Cardiac septum (tissue), 1 donor: ENCODE data around the gene LIPJ. TPM values are rescaled to one million over a fixed set of nuclear protein-coding genes. Genes with fewer than 3 reads are reported as not detected.

Source experiments
- DNase-seq: peaks from one replicate; pipeline ENCODE4 v3.0.0-alpha.2; 2020; ENCODE audit warnings: low spot score
- intact Hi-C: fragments of 100-400 bp; cut with DNase I; formaldehyde crosslinking; loops from one replicate; pipeline ENCODE4 v1.14.0; 2022
- long read RNA-seq: library from polyadenylated mRNA; unstranded; transcript quantifications from one replicate; pipeline ENCODE4 v2.0.0, GENCODE V29; 2021
- total RNA-seq: library from RNA; stranded (reverse); fragmentation: NEBNext Ultra II Directional; extraction: Animal tissue kit (Norgen Biotek cat#: 25700); gene quantifications from one replicate; pipeline ENCODE4 v1.2.1, GENCODE V29; 2021
- donor health status: DM: no; HTN: no; CAD: no.

The LIPJ gene
- total RNA-seq = not detected
- long read RNA-seq = 0 reads

- intact Hi-C loops = no loop called here
- DNase-seq = no peak
Observed at GRCh38 chr10:88586462-88586861, at the start of gene LIPJ. TSS of gene LIPJ (plus strand) at chr10:88586762. CDS start at chr10:88590688, 3,926 bp downstream.

- intact Hi-C loops = no loop called here
- no peak for DNase-seq
Observed at GRCh38 chr10:88537322-88537721, 49.2 kb upstream of the LIPJ start.

DNA sequence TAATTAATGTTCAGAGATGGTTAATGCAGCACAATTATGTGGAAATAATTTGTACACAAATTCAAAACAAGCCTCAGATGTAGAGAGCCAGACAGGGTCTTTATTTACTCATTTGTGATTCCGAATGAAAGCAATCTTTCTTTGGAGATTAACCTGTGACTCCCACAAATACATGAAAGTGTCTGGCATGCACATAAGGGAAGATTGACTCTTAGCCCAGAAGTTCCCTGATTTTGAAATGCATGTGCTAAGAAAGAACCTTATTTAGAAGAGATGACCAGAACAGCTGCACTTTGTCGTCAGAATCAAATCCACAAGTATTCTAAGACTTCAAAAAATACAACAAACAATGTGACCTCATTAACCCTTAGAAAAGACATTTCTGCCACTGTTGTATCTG, 48.5 kb upstream of the LIPJ start:
- no peak for DNase-seq
- intact Hi-C loops = no loop called here

DNA sequence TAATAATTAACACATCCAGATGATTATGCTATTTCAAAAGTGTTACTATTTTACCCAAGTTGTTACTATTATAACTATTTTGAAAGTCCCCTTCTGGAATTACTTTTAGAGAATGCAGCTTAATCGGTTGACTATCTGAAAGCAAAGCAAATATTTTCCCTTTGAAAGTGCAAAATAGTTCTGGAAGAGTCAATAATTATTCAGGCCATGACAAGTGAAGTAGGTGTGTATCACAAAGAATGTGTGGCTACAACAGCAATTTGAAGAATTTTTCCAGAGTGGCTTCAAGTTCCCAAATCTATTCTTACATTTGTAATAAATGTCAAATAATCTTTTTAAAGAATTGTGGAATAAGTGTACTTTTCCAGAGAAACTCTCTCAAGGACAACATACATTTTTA, 46.2 kb upstream of the LIPJ start:
- intact Hi-C loops = no loop called here
- DNase-seq = no peak

- intact Hi-C loops = no loop called here
Observed at GRCh38 chr10:88541116-88541626, 45.4 kb upstream of the LIPJ start.

GRCh38 chr10:88542522-88542921, 44.0 kb upstream of the LIPJ start:
- no peak for DNase-seq
- intact Hi-C loops = no loop called here

More at GRCh38 chr10:88541116-88541626, 45.4 kb upstream of the LIPJ start:
- DNase-seq = no peak

DNA sequence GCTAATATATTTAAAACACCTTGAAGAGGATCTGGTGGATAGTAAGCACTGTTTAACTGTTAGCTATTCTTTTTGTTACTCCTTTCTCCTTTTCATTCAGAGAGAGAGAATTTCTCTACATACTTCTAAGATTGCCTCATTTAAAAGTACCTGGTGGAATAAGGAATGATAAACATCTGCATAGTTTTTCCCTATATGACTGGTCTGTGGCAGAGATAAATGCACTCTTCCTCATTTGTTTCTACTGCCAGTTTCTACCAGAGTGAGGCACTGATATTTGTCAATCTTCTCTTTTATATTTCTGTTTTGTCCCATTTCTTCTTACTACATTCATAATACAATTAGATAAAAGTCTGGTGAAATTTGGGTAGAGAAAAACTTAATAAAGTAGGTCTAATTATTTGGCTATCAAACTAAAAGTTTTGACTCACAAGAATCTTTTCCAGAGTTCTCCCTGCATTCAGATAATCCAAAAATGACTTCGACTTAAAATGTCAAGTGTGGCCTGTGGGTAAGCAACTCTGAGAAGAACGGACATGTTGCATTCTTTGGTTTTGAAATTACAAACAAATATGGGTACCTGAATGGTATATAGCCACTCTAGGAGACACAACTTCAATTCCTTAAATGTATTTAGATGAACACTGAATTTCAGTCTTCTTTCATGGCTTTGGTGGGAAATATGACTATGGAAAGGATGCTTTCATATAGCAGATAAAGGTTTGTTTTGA, 42.3 kb upstream of the LIPJ start:
- DNase-seq = no peak
- intact Hi-C loops = no loop called here

- intact Hi-C loops = no loop called here
- DNase-seq = no peak
Observed at GRCh38 chr10:88545359-88545758, 41.2 kb upstream of the LIPJ start.

GRCh38 chr10:88546497-88546896, 40.1 kb upstream of the LIPJ start:
- intact Hi-C loops = no loop called here
- no peak for DNase-seq

GRCh38 chr10:88551246-88551645, 35.3 kb upstream of the LIPJ start:
- DNase-seq = no peak
- intact Hi-C loops = loop anchor here (5.0 to 10.0 kb wide), 2 partner anchors 136 to 689 kb away; partner anchors contain the start of genes KLLN and PTEN

- intact Hi-C loops = loop anchor here (5.0 to 10.0 kb wide), 2 partner anchors 138 to 691 kb away; partner anchors contain the start of genes KLLN and PTEN
- no peak for DNase-seq
Observed at GRCh38 chr10:88553116-88553752, 33.3 kb upstream of the LIPJ start.

GRCh38 chr10:88555190-88555908, 31.2 kb upstream of the LIPJ start:
- intact Hi-C loops = loop anchor here (10.0 kb wide), 1 partner anchor 141 kb away; no protein-coding TSS in a partner anchor
- no peak for DNase-seq

DNA sequence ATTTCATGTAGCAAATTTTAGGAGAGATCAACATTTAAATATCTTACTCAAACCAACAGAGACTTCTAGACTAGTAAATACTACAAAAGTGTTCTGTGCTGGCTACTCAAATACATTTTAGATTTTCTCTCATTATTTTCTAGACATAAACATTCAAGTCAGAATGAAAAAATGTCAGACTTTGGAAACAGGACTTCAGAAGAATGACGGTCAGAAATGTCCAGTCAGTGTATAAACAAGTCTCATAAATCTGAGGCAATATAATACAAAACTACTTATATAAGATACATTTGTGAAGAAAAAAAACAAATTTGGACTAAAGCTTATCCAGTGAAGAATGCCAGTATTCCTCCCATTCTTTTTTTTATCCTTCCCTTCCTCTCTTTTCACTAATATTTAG, 29.3 kb upstream of the LIPJ start:
- intact Hi-C loops = loop anchor here (10.0 kb wide), 1 partner anchor 142 kb away; no protein-coding TSS in a partner anchor

GRCh38 chr10:88557658-88558057, 28.9 kb upstream of the LIPJ start:
- intact Hi-C loops = loop anchor here (10.0 kb wide), 1 partner anchor 143 kb away; no protein-coding TSS in a partner anchor
- DNase-seq = no peak

More for the DNA sequence above, 29.3 kb upstream of the LIPJ start:
- DNase-seq = no peak

DNA sequence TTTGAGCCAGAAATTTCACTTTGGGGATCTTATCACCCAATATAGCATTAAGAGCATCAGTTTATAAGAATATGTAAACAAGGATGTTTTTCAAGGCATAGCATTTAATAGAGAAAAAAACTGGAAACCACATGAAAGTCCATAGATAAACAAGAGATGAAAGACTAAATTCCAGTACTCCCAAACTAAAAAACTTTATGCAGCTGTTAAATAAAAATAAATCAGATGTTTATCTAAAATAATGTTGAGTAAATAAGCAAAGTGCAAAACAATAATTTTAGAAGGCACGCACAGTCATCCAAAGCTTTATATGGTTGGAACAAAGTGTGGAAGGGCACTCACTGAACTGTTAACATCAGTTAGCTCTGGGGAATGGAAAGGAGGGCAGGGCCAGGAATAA, 24.4 kb upstream of the LIPJ start:
- no peak for DNase-seq
- intact Hi-C loops = no loop called here

- intact Hi-C loops = no loop called here
- DNase-seq = no peak
Observed at GRCh38 chr10:88565072-88565471, 21.5 kb upstream of the LIPJ start.

DNA sequence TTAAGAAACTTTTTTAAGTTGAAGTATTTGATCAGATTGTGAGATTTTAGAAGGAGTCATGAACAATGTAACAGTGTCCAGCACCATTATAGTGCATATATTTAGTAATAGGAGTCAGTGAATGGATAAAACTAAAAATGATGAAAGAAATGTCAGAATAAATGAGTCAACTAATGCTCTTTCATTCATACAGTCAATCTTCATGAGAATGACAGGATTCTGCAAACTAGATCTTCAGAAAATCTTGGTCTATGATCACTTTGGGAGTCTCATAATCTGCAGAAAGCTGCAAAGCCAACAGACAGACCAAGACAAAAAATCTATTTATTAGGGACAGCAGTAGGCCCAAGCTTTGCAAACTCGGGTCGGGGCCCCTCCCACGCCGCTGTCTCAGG, 4.2 kb upstream of the LIPJ start:
- DNase-seq = no peak
- intact Hi-C loops = no loop called here

- intact Hi-C loops = no loop called here
- peak; percentile 89 for DNase-seq
Observed at GRCh38 chr10:88582806-88583583, 3.6 kb upstream of the LIPJ start, which contains the start of gene RNLS. TSS of gene RNLS (minus strand) at chr10:88583318.

DNA sequence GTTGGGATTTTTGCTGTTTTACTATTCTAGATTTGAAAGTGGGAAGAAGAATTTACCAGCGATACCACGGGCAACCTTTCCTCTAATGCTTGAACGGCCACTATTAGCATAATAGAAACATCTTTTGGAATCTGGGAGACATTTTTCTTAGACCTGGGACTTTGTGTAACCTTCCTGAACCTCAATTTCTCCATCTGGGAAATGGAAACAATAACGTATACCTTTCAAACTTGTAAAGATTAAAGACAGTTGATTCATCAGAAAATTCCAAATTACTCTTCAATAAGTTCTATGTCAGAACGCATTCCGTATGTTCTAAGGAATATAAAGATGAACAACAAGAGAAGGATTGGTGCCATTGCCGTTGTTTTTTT, 3.0 kb upstream of the LIPJ start:
- intact Hi-C loops = no loop called here
- no peak for DNase-seq
